HPDE6-E6E7 (cell line): ENCODE results near the gene ISCU.

Experiments used
- DNase-seq: peaks from one replicate; pipeline ENCODE4 v3.0.0; 2011; ENCODE audit warnings: missing footprints; ENCODE audit errors: extremely low spot score

Gene ISCU

GRCh38 chr12:108603743-108604142, 41.3 kb downstream of the ISCU start:
- DNase-seq = no peak

- no peak for DNase-seq
Observed at GRCh38 chr12:108604208-108604941, 42.0 kb downstream of the ISCU start.

GRCh38 chr12:108605000-108605689, 42.7 kb downstream of the ISCU start:
- no peak for DNase-seq

GRCh38 chr12:108605690-108606406, 43.5 kb downstream of the ISCU start:
- DNase-seq = no peak

- DNase-seq = no peak
Observed at GRCh38 chr12:108606492-108606891, 44.1 kb downstream of the ISCU start.

GRCh38 chr12:108607981-108608600, 45.7 kb downstream of the ISCU start:
- no peak for DNase-seq

GRCh38 chr12:108608616-108609015, 46.2 kb downstream of the ISCU start:
- no peak for DNase-seq

- DNase-seq = no peak
Observed at GRCh38 chr12:108609537-108610335, 47.3 kb downstream of the ISCU start.

- no peak for DNase-seq
Observed at GRCh38 chr12:108610336-108610815, 48.0 kb downstream of the ISCU start.

- no peak for DNase-seq
Observed at GRCh38 chr12:108610856-108611605, 48.6 kb downstream of the ISCU start.

GRCh38 chr12:108611884-108612415, 49.6 kb downstream of the ISCU start:
- DNase-seq = peak; percentile 34

- no peak for DNase-seq
Observed at GRCh38 chr12:108612788-108613282, 50.4 kb downstream of the ISCU start.

GRCh38 chr12:108613548-108613947, 51.2 kb downstream of the ISCU start:
- no peak for DNase-seq

- no peak for DNase-seq
Observed at GRCh38 chr12:108614041-108614440, 51.6 kb downstream of the ISCU start.

- no peak for DNase-seq
Observed at GRCh38 chr12:108614639-108615038, 52.2 kb downstream of the ISCU start.

GRCh38 chr12:108615918-108616317, 53.5 kb downstream of the ISCU start:
- no peak for DNase-seq

GRCh38 chr12:108616359-108616758, 54.0 kb downstream of the ISCU start:
- DNase-seq = no peak

GRCh38 chr12:108616941-108617858, 54.8 kb downstream of the ISCU start:
- no peak for DNase-seq
